RWPE1 (cell line): Measurements from ENCODE around the gene UST.

Experiments
- CTCF ChIA-PET: fragments of 350-600 bp; sonication (Branson Sonifier 250); formaldehyde crosslinking; extraction: SDS; loops from one replicate; lab custom pipeline; 2021; lab: Yijun Ruan, JAX
- POLR2A ChIA-PET: fragments of 400-600 bp; formaldehyde crosslinking; extraction: SDS; loops from one replicate; lab custom pipeline; 2020; ENCODE audit warnings: antibody characterized with exemption; ENCODE audit not compliant: low non-redundant PET; lab: Yijun Ruan, JAX
- DNase-seq: peaks from one replicate; pipeline ENCODE4 v3.0.0; 2012; ENCODE audit warnings: low spot score
- H3K27ac ChIP-seq: fragments of 450-650 bp; 2 replicates; pipeline ENCODE4 v1.5.1; 2017
- CTCF ChIP-seq: fragments of 450-650 bp; conservative IDR thresholded peaks from 2 replicates; pipeline ENCODE4 v1.5.1; 2017; ENCODE audit warnings: low read depth, mild to moderate bottlenecking

Gene UST

GRCh38 chr6:148769304-148769968, 22.6 kb downstream of the UST start:
- CTCF ChIA-PET = interaction anchor here (0.6 kb wide), 1 partner anchor 255 kb away, joined by 3 read pairs; no protein-coding TSS in a partner anchor
- POLR2A ChIA-PET = no interaction called here
- no peak for DNase-seq
- TF ChIP-seq CTCF = no peak
- H3K27ac ChIP-seq = no peak overlapping the region

- TF ChIP-seq CTCF = no peak
- DNase-seq = no peak
- ChIA-PET POLR2A (no interaction called here), CTCF (interaction anchor here (0.6 kb wide), 1 partner anchor 254 kb away, joined by 3 read pairs; no protein-coding TSS in a partner anchor)
- H3K27ac ChIP-seq = no peak overlapping the region
Measured at GRCh38 chr6:148770408-148771211, 23.8 kb downstream of the UST start.

GRCh38 chr6:148771212-148771601, 24.4 kb downstream of the UST start:
- ChIA-PET CTCF (no interaction called here), POLR2A (no interaction called here)
- no peak overlapping the region for H3K27ac ChIP-seq
- TF ChIP-seq CTCF = no peak
- DNase-seq = no peak

- DNase-seq = no peak
- ChIA-PET CTCF (interaction anchor here (0.6 kb wide), 1 partner anchor 1462 kb away, joined by 4 read pairs; no protein-coding TSS in a partner anchor), POLR2A (no interaction called here)
- no peak for TF ChIP-seq CTCF
- H3K27ac ChIP-seq = no peak overlapping the region
Measured at GRCh38 chr6:148771896-148772554, 25.2 kb downstream of the UST start.

DNA sequence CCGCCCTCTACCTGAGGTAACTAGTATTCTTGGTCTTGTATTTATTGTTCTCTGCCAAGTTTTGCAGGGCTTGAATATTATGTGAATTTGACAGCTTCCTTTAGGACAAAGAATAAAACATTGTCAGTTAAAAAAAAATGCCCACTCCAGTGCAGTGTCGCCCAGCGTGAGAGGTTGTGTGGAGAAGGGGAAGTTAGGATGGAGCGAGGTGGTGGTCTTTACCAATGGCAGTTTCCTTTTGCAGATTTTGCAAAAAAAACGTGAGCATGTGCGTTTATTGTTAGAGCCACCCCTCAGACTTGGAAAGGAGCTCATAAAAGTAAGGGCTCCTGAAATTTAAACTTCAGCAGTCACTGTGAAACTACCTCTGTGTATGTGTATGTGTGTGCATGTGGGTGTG, 28.3 kb downstream of the UST start:
- ChIA-PET POLR2A (no interaction called here), CTCF (interaction anchor here (0.6 kb wide), 1 partner anchor 161 kb away, joined by 3 read pairs; no protein-coding TSS in a partner anchor)
- no peak for TF ChIP-seq CTCF
- no peak overlapping the region for H3K27ac ChIP-seq
- DNase-seq = no peak
